Hematopoietic multipotent progenitor cell treated with erythropoietin and hydrocortisone succinate and interleukin-3 and kit ligand, for 17 days (in vitro differentiated cells): Measurements from ENCODE around the gene MUC5AC.
"Not testable (repeated sequence)": the region's sequence is repeated elsewhere in the genome, so short reads cannot be mapped to it uniquely, and the experiment has no call there.

Source experiments
- DNase-seq: peaks from one replicate; pipeline ENCODE4 v3.0.0-alpha.2; 2015; ENCODE audit warnings: low spot score

Gene MUC5AC

GRCh38 chr11:1162491-1163311 is 4.9 kb downstream of the MUC5AC start:
- DNase-seq, result no peak

GRCh38 chr11:1163321-1163910 is 5.7 kb downstream of the MUC5AC start:
- DNase-seq, result no peak

- no peak for DNase-seq
Observed at GRCh38 chr11:1163911-1164735, 6.4 kb downstream of the MUC5AC start.

- DNase-seq, result not testable (repeated sequence)
Observed at GRCh38 chr11:1164779-1165255, 7.1 kb downstream of the MUC5AC start.

GRCh38 chr11:1165256-1166041 is 7.7 kb downstream of the MUC5AC start:
- DNase-seq, result no peak

- DNase-seq, result no peak
Observed at GRCh38 chr11:1167256-1167655, 9.5 kb downstream of the MUC5AC start.

GRCh38 chr11:1167751-1168231 is 10.0 kb downstream of the MUC5AC start:
- no peak for DNase-seq

- no peak for DNase-seq
Observed at GRCh38 chr11:1168256-1168655, 10.5 kb downstream of the MUC5AC start.

- DNase-seq, result no peak
Observed at GRCh38 chr11:1168721-1169161, 11.0 kb downstream of the MUC5AC start.

GRCh38 chr11:1171223-1171984 is 13.7 kb downstream of the MUC5AC start:
- no peak for DNase-seq

GRCh38 chr11:1171985-1172728 is 14.4 kb downstream of the MUC5AC start:
- DNase-seq, result no peak

GRCh38 chr11:1172729-1173117 is 15.0 kb downstream of the MUC5AC start:
- no peak for DNase-seq

- DNase-seq, result not testable (repeated sequence)
Observed at GRCh38 chr11:1173396-1173795, 15.6 kb downstream of the MUC5AC start.

GRCh38 chr11:1174441-1175370 is 17.0 kb downstream of the MUC5AC start:
- no peak for DNase-seq

- no peak for DNase-seq
Observed at GRCh38 chr11:1175461-1176223, 17.9 kb downstream of the MUC5AC start.

- no peak for DNase-seq
Observed at GRCh38 chr11:1176224-1177019, 18.7 kb downstream of the MUC5AC start.

GRCh38 chr11:1177020-1177770 is 19.4 kb downstream of the MUC5AC start:
- no peak for DNase-seq
